ENCODE results near the gene ACBD6. TPM values are rescaled to one million over a fixed set of nuclear protein-coding genes. Genes with fewer than 3 reads are reported as not detected.
"Not testable (repeated sequence)": the region's sequence is repeated elsewhere in the genome, so short reads cannot be mapped to it uniquely, and the experiment has no call there.

ACBD6 gene
- total RNA-seq, 2 donors from 2014 or later, result 44.0 to 53.5 TPM

- Histone ChIP-seq H3K4me3 (no peak overlapping the region), H3K4me1 (ENCODE audit: control insufficient read depth in 1 of 2, low read depth in 2 of 2) (peaks cover 0 to 10% of the 10 kb centered on the region in 2 donors), H3K27me3 (replicated peaks; ENCODE audit: insufficient read depth) (no peaks in the 10 kb centered on the region), H3K9me3 (no peaks in the 10 kb centered on the region), H3K36me3 (no peaks in the 10 kb centered on the region), H3K27ac (no peak overlapping the region)
- ATAC-seq (ENCODE audit: insufficient number of reproducible peaks, low FRiP score, low read depth) (no peak), DNase-seq (ENCODE audit: low spot score) (no peak)
- TF ChIP-seq, protein P1, sequence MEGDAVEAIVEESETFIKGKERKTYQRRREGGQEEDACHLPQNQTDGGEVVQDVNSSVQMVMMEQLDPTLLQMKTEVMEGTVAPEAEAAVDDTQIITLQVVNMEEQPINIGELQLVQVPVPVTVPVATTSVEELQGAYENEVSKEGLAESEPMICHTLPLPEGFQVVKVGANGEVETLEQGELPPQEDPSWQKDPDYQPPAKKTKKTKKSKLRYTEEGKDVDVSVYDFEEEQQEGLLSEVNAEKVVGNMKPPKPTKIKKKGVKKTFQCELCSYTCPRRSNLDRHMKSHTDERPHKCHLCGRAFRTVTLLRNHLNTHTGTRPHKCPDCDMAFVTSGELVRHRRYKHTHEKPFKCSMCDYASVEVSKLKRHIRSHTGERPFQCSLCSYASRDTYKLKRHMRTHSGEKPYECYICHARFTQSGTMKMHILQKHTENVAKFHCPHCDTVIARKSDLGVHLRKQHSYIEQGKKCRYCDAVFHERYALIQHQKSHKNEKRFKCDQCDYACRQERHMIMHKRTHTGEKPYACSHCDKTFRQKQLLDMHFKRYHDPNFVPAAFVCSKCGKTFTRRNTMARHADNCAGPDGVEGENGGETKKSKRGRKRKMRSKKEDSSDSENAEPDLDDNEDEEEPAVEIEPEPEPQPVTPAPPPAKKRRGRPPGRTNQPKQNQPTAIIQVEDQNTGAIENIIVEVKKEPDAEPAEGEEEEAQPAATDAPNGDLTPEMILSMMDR (IDR thresholded peaks at IDR 0.05), result no peak
These were observed 70.7 kb downstream of the ACBD6 start for GRCh38 chr1:180431683-180432082.

GRCh38 chr1:180428782-180429695 is 73.3 kb downstream of the ACBD6 start:
- no peak for DNase-seq (ENCODE audit: low spot score)
- H3K4me3 ChIP-seq, result no peak overlapping the region
- TF ChIP-seq, protein P1 (IDR thresholded peaks at IDR 0.05), result no peak
- peaks cover 0 to 10% of the 10 kb centered on the region in 2 donors for H3K4me1 ChIP-seq (ENCODE audit: control insufficient read depth in 1 of 2, low read depth in 2 of 2)
- H3K9me3 ChIP-seq, result no peaks in the 10 kb centered on the region
- H3K27ac ChIP-seq, result no peak overlapping the region
- H3K27me3 ChIP-seq (replicated peaks; ENCODE audit: insufficient read depth), result no peaks in the 10 kb centered on the region
- H3K36me3 ChIP-seq, result no peaks in the 10 kb centered on the region
- no peak for ATAC-seq (ENCODE audit: insufficient number of reproducible peaks, low FRiP score, low read depth)

- Histone ChIP-seq H3K4me1 (ENCODE audit: control insufficient read depth in 1 of 2, low read depth in 2 of 2) (no peaks in the 10 kb centered on the region), H3K4me3 (no peak overlapping the region), H3K27me3 (replicated peaks; ENCODE audit: insufficient read depth) (no peaks in the 10 kb centered on the region), H3K27ac (no peak overlapping the region), H3K9me3 (no peaks in the 10 kb centered on the region), H3K36me3 (no peaks in the 10 kb centered on the region)
- TF ChIP-seq, protein P1 (IDR thresholded peaks at IDR 0.05), result no peak
- no peak for ATAC-seq (ENCODE audit: insufficient number of reproducible peaks, low FRiP score, low read depth)
- no peak for DNase-seq (ENCODE audit: low spot score)
These were observed 76.4 kb downstream of the ACBD6 start for GRCh38 chr1:180425952-180426351.

DNA sequence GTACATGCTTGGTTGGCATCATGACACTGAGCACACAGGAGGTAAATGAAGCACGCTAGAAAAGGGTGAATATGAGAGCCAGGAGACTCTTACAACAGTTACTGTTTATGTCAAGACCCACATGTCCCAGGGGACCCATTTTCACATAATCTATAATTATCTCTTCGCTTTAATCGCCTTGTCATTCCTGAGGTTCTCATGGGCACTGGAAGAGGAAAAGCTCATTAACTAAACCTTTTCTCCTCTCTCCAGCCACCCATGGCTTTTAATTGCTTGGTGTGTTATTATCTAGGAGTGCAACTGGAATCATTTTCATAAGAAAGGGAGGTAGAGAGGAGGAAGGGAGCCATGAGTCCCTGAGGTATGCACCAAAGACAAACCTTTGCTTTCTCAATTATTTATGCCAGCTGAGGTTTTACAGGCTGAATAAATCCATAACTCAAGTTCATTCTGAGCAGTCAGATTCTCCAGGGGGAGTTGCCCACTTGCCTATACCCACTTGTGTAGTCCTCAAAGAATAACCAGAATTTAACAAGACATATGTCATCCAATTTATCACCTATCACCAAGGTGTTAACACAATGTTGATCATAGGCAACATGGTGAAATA is 77.4 kb downstream of the ACBD6 start:
- Histone ChIP-seq H3K4me3 (no peak overlapping the region), H3K4me1 (ENCODE audit: control insufficient read depth in 1 of 2, low read depth in 2 of 2) (no peaks in the 10 kb centered on the region), H3K27ac (no peak overlapping the region), H3K36me3 (no peaks in the 10 kb centered on the region), H3K9me3 (no peaks in the 10 kb centered on the region), H3K27me3 (replicated peaks; ENCODE audit: insufficient read depth) (no peaks in the 10 kb centered on the region)
- TF ChIP-seq, protein P1 (IDR thresholded peaks at IDR 0.05), result no peak
- ATAC-seq (ENCODE audit: insufficient number of reproducible peaks, low FRiP score, low read depth) (no peak), DNase-seq (ENCODE audit: low spot score) (no peak)

GRCh38 chr1:180421614-180422013 is 80.8 kb downstream of the ACBD6 start:
- DNase-seq (ENCODE audit: low spot score), result no peak
- no peaks in the 10 kb centered on the region for H3K36me3 ChIP-seq
- ATAC-seq (ENCODE audit: insufficient number of reproducible peaks, low FRiP score, low read depth), result no peak
- no peaks in the 10 kb centered on the region for H3K4me1 ChIP-seq (ENCODE audit: control insufficient read depth in 1 of 2, low read depth in 2 of 2)
- H3K4me3 ChIP-seq, result no peak overlapping the region
- TF ChIP-seq, protein P1 (IDR thresholded peaks at IDR 0.05), result no peak
- H3K27me3 ChIP-seq (replicated peaks; ENCODE audit: insufficient read depth), result no peaks in the 10 kb centered on the region
- no peak overlapping the region for H3K27ac ChIP-seq
- no peaks in the 10 kb centered on the region for H3K9me3 ChIP-seq

DNA sequence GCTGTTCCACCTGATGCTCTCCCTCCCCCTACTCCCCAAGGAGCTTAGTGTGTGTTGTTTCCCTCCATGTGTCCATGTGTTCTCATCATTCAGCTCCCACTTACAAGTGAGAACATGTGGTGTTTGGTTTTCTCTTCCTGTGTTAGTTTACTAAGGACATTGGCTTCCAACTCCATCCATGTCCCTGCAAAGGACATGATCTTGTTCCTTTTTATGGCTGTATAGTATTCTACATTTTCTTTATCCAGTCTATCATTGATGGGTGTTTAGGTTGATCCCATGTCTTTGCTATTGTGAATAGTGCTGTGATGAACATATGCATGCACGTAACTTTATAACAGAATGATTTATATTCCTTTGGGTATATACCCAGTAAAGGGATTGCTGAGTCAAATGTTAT is 81.2 kb downstream of the ACBD6 start:
- DNase-seq (ENCODE audit: low spot score); H3K27me3 ChIP-seq (replicated peaks; ENCODE audit: insufficient read depth); H3K36me3 ChIP-seq; H3K27ac ChIP-seq; H3K4me1 ChIP-seq (ENCODE audit: control insufficient read depth in 1 of 2, low read depth in 2 of 2); ATAC-seq (ENCODE audit: insufficient number of reproducible peaks, low FRiP score, low read depth); H3K9me3 ChIP-seq; H3K4me3 ChIP-seq: not testable (repeated sequence)
